ENCODE results near the gene DUSP23. TPM values are rescaled to one million over a fixed set of nuclear protein-coding genes. Genes with fewer than 3 reads are reported as not detected.

The DUSP23 gene
- total RNA-seq, 2 donors from 2014 or later = 11.5 to 14.2 TPM

GRCh38 chr1:159765806-159766205 is 15.0 kb upstream of the DUSP23 start:
- DNase-seq (no peak), ATAC-seq (replicated peaks in 1 of 2) (no peak)
- no peaks in the 10 kb centered on the region for H3K9me3 Mint-ChIP-seq
- peaks cover 6% of the 10 kb centered on the region for H3K27me3 Mint-ChIP-seq (ENCODE audit: low read depth)
- no peak overlapping the region for H3K4me3 Mint-ChIP-seq
- H3K4me1 Mint-ChIP-seq (ENCODE audit: low read depth) = no peaks in the 10 kb centered on the region
- H3K36me3 Mint-ChIP-seq (ENCODE audit: insufficient read depth in 2 of 2) = no peaks in the 10 kb centered on the region
- H3K27ac Mint-ChIP-seq = no peak overlapping the region

DNA sequence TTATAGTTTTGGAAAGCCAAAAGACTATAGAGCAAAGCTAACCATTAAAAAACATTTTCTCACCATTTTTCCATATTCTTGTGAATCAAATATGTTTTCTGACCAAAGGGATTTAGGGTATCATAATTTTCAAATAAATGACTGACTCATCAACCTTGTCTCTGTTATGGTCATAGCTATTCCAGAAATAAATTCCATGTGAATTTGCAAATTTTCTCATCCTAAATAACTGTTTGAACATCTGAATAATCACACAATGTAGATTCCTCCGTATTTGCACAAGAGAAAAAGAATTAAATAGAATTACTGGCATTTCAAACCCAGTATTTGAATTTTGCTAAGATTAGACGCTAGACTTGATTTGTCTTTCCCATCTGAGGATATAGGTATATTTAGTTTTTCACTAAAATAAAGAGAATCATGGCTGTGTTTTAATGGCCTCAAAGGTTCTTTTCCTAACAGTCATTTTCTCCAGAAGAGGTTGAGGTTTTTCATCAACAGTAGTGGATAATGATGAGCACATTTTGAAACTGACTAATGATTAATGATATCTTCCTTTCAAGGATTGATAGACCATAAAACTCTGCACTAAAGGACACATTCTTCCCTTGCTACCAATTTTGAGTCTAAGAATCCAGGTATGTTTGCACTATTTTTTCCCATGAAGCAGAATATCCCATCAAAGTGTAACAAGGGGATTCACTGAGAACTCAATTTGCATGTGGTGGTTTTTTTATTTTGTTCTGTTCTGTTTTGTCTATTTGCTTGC is 9.5 kb upstream of the DUSP23 start:
- H3K27ac Mint-ChIP-seq = no peak overlapping the region
- H3K4me1 Mint-ChIP-seq (ENCODE audit: low read depth) = no peaks in the 10 kb centered on the region
- H3K27me3 Mint-ChIP-seq (ENCODE audit: low read depth) = no peaks in the 10 kb centered on the region
- H3K36me3 Mint-ChIP-seq (ENCODE audit: insufficient read depth in 2 of 2) = no peaks in the 10 kb centered on the region
- H3K9me3 Mint-ChIP-seq = no peaks in the 10 kb centered on the region
- H3K4me3 Mint-ChIP-seq = no peak overlapping the region
- DNase-seq (no peak), ATAC-seq (replicated peaks in 1 of 2) (no peak)

- H3K9me3 Mint-ChIP-seq = no peaks in the 10 kb centered on the region
- H3K4me3 Mint-ChIP-seq = no peak overlapping the region
- H3K27ac Mint-ChIP-seq = no peak overlapping the region
- ATAC-seq (replicated peaks in 1 of 2) (no peak), DNase-seq (no peak)
- no peaks in the 10 kb centered on the region for H3K27me3 Mint-ChIP-seq (ENCODE audit: low read depth)
- no peaks in the 10 kb centered on the region for H3K4me1 Mint-ChIP-seq (ENCODE audit: low read depth)
- no peaks in the 10 kb centered on the region for H3K36me3 Mint-ChIP-seq (ENCODE audit: insufficient read depth in 2 of 2)
Measured at GRCh38 chr1:159774465-159774864, 6.3 kb upstream of the DUSP23 start.

- Mint-ChIP-seq H3K27me3 (ENCODE audit: low read depth) (no peaks in the 10 kb centered on the region), H3K4me1 (ENCODE audit: low read depth) (peaks cover 10% of the 10 kb centered on the region), H3K27ac (no peak overlapping the region), H3K4me3 (no peak overlapping the region), H3K36me3 (ENCODE audit: insufficient read depth in 2 of 2) (no peaks in the 10 kb centered on the region), H3K9me3 (no peaks in the 10 kb centered on the region)
- ATAC-seq (replicated peaks in 1 of 2) (no peak), DNase-seq (no peak)
Measured at GRCh38 chr1:159775716-159776115, 5.0 kb upstream of the DUSP23 start.

DNA sequence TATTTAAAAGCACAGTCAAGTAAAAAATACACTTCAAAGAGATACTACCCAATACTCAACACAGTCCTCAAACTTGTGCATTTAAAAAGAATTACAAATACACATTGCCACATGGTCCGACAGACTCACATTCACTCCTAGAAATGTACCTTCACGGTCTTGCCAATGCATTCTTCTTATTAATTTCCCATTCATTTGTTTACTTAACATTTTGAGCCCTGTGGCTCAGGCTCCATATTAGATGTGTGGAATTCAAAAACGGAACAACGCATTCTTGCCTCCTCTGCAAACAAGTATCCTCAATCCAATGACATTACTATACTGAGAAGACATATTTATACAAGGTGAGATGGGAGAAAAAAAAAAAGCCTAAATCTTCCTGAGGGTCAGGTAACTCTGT is 2.5 kb upstream of the DUSP23 start:
- Mint-ChIP-seq H3K4me3 (no peak overlapping the region), H3K27ac (no peak overlapping the region), H3K27me3 (ENCODE audit: low read depth) (no peaks in the 10 kb centered on the region), H3K9me3 (no peaks in the 10 kb centered on the region), H3K36me3 (ENCODE audit: insufficient read depth in 2 of 2) (no peaks in the 10 kb centered on the region), H3K4me1 (ENCODE audit: low read depth) (peaks cover 17% of the 10 kb centered on the region)
- no peak for DNase-seq
- no peak for ATAC-seq (replicated peaks in 1 of 2)

- peaks cover 17% of the 10 kb centered on the region for H3K4me1 Mint-ChIP-seq (ENCODE audit: low read depth)
- H3K4me3 Mint-ChIP-seq = peak overlapping the region in 1 of 2 donors; percentile 82
- H3K27ac Mint-ChIP-seq = no peak overlapping the region
- H3K36me3 Mint-ChIP-seq (ENCODE audit: insufficient read depth in 2 of 2) = no peaks in the 10 kb centered on the region
- no peaks in the 10 kb centered on the region for H3K27me3 Mint-ChIP-seq (ENCODE audit: low read depth)
- ATAC-seq (replicated peaks in 1 of 2) = no peak
- H3K9me3 Mint-ChIP-seq = no peaks in the 10 kb centered on the region
- no peak for DNase-seq
Measured at GRCh38 chr1:159779403-159779851, 1.3 kb upstream of the DUSP23 start.

GRCh38 chr1:159781992-159782391 is 1.2 kb downstream of the DUSP23 start:
- H3K4me1 Mint-ChIP-seq (ENCODE audit: low read depth) = peaks cover 17% of the 10 kb centered on the region

GRCh38 chr1:159783724-159784123 is 3.0 kb downstream of the DUSP23 start:
- H3K4me1 Mint-ChIP-seq (ENCODE audit: low read depth) = peaks cover 17% of the 10 kb centered on the region
- no peaks in the 10 kb centered on the region for H3K36me3 Mint-ChIP-seq (ENCODE audit: insufficient read depth in 2 of 2)
- H3K4me3 Mint-ChIP-seq = no peak overlapping the region
- no peak for ATAC-seq (replicated peaks in 1 of 2)
- no peaks in the 10 kb centered on the region for H3K27me3 Mint-ChIP-seq (ENCODE audit: low read depth)
- H3K27ac Mint-ChIP-seq = no peak overlapping the region
- H3K9me3 Mint-ChIP-seq = no peaks in the 10 kb centered on the region
- no peak for DNase-seq

More at GRCh38 chr1:159781992-159782391, 1.2 kb downstream of the DUSP23 start:
- DNase-seq = no peak
- H3K27me3 Mint-ChIP-seq (ENCODE audit: low read depth) = no peaks in the 10 kb centered on the region
- ATAC-seq (replicated peaks in 1 of 2) = no peak
- no peaks in the 10 kb centered on the region for H3K36me3 Mint-ChIP-seq (ENCODE audit: insufficient read depth in 2 of 2)
- H3K27ac Mint-ChIP-seq = no peak overlapping the region
- H3K9me3 Mint-ChIP-seq = no peaks in the 10 kb centered on the region
- H3K4me3 Mint-ChIP-seq = peak overlapping the region; percentile 69 to 82

DNA sequence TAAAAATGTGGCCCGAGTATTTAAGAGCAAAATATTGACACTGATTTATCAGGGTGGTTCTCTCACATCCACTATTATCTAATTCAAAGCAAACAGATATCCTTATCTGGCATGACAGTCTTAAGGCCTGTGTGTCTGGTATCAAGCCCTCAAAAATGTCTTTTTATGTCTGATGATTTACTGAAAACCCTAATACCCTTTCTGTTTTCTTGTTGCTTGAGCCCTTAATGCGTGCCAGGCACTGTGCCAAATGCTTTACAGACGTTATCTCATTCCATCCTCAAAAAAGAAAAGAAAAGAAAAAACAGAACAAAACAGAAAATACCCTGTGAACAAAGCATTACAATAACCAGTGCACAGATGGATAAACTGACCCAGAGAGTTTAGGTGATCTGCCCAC is 5.7 kb downstream of the DUSP23 start:
- Mint-ChIP-seq H3K9me3 (no peaks in the 10 kb centered on the region), H3K27me3 (ENCODE audit: low read depth) (no peaks in the 10 kb centered on the region)
- no peak for ATAC-seq (replicated peaks in 1 of 2)

GRCh38 chr1:159786966-159787365 is 6.2 kb downstream of the DUSP23 start:
- no peaks in the 10 kb centered on the region for H3K36me3 Mint-ChIP-seq (ENCODE audit: insufficient read depth in 2 of 2)
- H3K27me3 Mint-ChIP-seq (ENCODE audit: low read depth) = no peaks in the 10 kb centered on the region
- no peaks in the 10 kb centered on the region for H3K4me1 Mint-ChIP-seq (ENCODE audit: low read depth)
- no peak overlapping the region for H3K4me3 Mint-ChIP-seq
- DNase-seq (no peak), ATAC-seq (replicated peaks in 1 of 2) (no peak)
- H3K9me3 Mint-ChIP-seq = no peaks in the 10 kb centered on the region
- H3K27ac Mint-ChIP-seq = no peak overlapping the region

More for the DNA sequence above, 5.7 kb downstream of the DUSP23 start:
- no peak overlapping the region for H3K4me3 Mint-ChIP-seq
- no peak overlapping the region for H3K27ac Mint-ChIP-seq
- no peak for DNase-seq
- no peaks in the 10 kb centered on the region for H3K36me3 Mint-ChIP-seq (ENCODE audit: insufficient read depth in 2 of 2)
- H3K4me1 Mint-ChIP-seq (ENCODE audit: low read depth) = peaks cover 2% of the 10 kb centered on the region

DNA sequence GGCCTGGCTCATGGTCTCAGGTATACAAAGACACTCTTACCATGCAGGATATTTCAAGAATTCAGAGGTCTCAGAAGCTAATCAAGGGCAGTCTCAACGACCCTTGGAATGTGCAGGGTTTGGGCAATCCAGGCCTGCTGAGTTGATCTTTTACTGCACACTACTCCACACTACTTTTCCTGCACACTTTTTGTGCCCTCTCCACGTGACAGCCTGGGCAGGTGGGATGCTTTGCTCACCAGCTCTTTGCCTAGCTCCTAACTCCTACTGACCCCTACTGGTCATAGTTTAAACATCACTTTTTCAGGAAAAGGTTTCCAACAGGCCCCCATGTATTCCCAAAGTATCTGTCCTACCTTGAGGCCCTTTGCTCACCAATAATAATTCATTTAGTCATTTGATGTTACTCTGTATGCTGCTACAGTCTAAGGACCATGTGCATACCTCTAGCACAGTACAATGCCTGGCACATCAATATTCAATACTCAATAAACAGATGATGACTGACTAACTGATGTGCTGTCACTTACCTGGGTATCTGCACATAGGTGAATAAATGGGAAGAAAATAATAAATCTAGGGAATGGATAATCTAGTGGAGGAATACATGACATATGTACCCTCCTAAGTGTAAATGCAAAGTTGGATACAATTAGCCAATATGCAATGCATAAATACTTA is 9.6 kb downstream of the DUSP23 start:
- no peak overlapping the region for H3K27ac Mint-ChIP-seq
- H3K9me3 Mint-ChIP-seq = no peaks in the 10 kb centered on the region
- no peaks in the 10 kb centered on the region for H3K4me1 Mint-ChIP-seq (ENCODE audit: low read depth)
- ATAC-seq (replicated peaks in 1 of 2) (peak in 1 of 2 donors; percentile 32), DNase-seq (no peak)
- no peaks in the 10 kb centered on the region for H3K36me3 Mint-ChIP-seq (ENCODE audit: insufficient read depth in 2 of 2)
- H3K27me3 Mint-ChIP-seq (ENCODE audit: low read depth) = no peaks in the 10 kb centered on the region
- H3K4me3 Mint-ChIP-seq = no peak overlapping the region

GRCh38 chr1:159791031-159791430 is 10.3 kb downstream of the DUSP23 start:
- Mint-ChIP-seq H3K9me3 (no peaks in the 10 kb centered on the region), H3K4me3 (no peak overlapping the region), H3K27me3 (ENCODE audit: low read depth) (no peaks in the 10 kb centered on the region), H3K36me3 (ENCODE audit: insufficient read depth in 2 of 2) (no peaks in the 10 kb centered on the region), H3K4me1 (ENCODE audit: low read depth) (no peaks in the 10 kb centered on the region), H3K27ac (no peak overlapping the region)
- DNase-seq (no peak), ATAC-seq (replicated peaks in 1 of 2) (no peak)

DNA sequence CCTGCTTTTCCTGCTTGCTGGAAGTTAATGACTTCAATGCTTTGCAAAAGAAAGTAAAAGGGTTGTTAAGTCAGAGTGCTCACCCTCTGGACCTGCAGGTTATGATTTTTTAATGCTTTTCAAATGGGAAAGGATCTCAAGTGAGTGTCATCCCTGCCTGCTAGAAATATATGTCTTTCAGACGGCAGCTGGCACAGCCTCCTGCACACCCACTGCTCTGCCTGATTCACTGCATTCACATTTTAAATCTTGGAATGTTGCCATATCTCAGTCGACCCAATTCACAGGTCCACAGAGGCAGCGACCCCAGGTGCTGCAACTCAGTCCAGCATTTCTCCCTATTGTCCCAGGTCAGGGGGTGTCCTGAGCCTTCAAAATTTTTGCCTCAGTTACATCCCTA is 10.7 kb downstream of the DUSP23 start:
- Mint-ChIP-seq H3K27ac (no peak overlapping the region), H3K4me3 (no peak overlapping the region), H3K4me1 (ENCODE audit: low read depth) (no peaks in the 10 kb centered on the region), H3K27me3 (ENCODE audit: low read depth) (no peaks in the 10 kb centered on the region), H3K36me3 (ENCODE audit: insufficient read depth in 2 of 2) (no peaks in the 10 kb centered on the region), H3K9me3 (no peaks in the 10 kb centered on the region)
- DNase-seq (no peak), ATAC-seq (replicated peaks in 1 of 2) (no peak)

All from activated T-cell treated with anti-CD3 and anti-CD28 coated beads, Interleukin-2, amount 50 U/mL, for 72 hours (primary cell).